SH-SY5Y (cell line): ENCODE data around the gene SMC1B.

ENCODE experiments used
- GATA2 ChIP-seq: IDR thresholded peaks from 2 replicates; pipeline ENCODE4 v1.6.1; 2011; ENCODE audit warnings: mild to moderate bottlenecking, low read depth, low read length
- GATA3 ChIP-seq: IDR thresholded peaks from 2 replicates; pipeline ENCODE4 v1.6.1; 2011; ENCODE audit warnings: low read depth, mild to moderate bottlenecking, low read length, moderate library complexity

- TF ChIP-seq GATA3 (no peak), GATA2 (no peak)
Observed at GRCh38 chr22:45455621-45456020, 42.2 kb upstream of the SMC1B start.
